Germinal center (tissue), 1 donor: ENCODE data around the gene SNX25.
"Not testable (repeated sequence)": the region's sequence is repeated elsewhere in the genome, so short reads cannot be mapped to it uniquely, and the experiment has no call there.

Experiments
- DNase-seq: peaks from one replicate; pipeline ENCODE4 v3.0.0; 2012; ENCODE audit warnings: mixed read lengths, low spot score

The SNX25 gene

GRCh38 chr4:185205073-185205472 is 4.3 kb upstream of the SNX25 start:
- not testable (repeated sequence) for DNase-seq

GRCh38 chr4:185205697-185206342 is 3.6 kb upstream of the SNX25 start:
- DNase-seq, result no peak

GRCh38 chr4:185207466-185207865 is 1.9 kb upstream of the SNX25 start:
- DNase-seq, result no peak

- DNase-seq, result not testable (repeated sequence)
Observed at GRCh38 chr4:185209852-185210101, 379 bp downstream of the SNX25 start.

- peak; percentile 39 for DNase-seq
Observed at GRCh38 chr4:185210102-185210981, 944 bp downstream of the SNX25 start.

GRCh38 chr4:185211035-185211434 is 1.6 kb downstream of the SNX25 start:
- no peak for DNase-seq

- no peak for DNase-seq
Observed at GRCh38 chr4:185211641-185212040, 2.2 kb downstream of the SNX25 start.

- no peak for DNase-seq
Observed at GRCh38 chr4:185212581-185212980, 3.2 kb downstream of the SNX25 start.

GRCh38 chr4:185213877-185214276 is 4.5 kb downstream of the SNX25 start:
- DNase-seq, result peak; percentile 77

- no peak for DNase-seq
Observed at GRCh38 chr4:185215261-185215660, 5.9 kb downstream of the SNX25 start.

GRCh38 chr4:185217408-185217975 is 8.1 kb downstream of the SNX25 start:
- no peak for DNase-seq

- no peak for DNase-seq
Observed at GRCh38 chr4:185218312-185218711, 8.9 kb downstream of the SNX25 start.

GRCh38 chr4:185219551-185220344 is 10.3 kb downstream of the SNX25 start:
- peak; percentile 53 for DNase-seq

- DNase-seq, result no peak
Observed at GRCh38 chr4:185221491-185221890, 12.1 kb downstream of the SNX25 start.

GRCh38 chr4:185221912-185222311 is 12.5 kb downstream of the SNX25 start:
- no peak for DNase-seq

- no peak for DNase-seq
Observed at GRCh38 chr4:185222598-185222997, 13.2 kb downstream of the SNX25 start.

GRCh38 chr4:185224597-185224996 is 15.2 kb downstream of the SNX25 start:
- DNase-seq, result no peak

GRCh38 chr4:185225940-185226339 is 16.5 kb downstream of the SNX25 start:
- no peak for DNase-seq

GRCh38 chr4:185227131-185227551 is 17.7 kb downstream of the SNX25 start:
- no peak for DNase-seq

- DNase-seq, result no peak
Observed at GRCh38 chr4:185227713-185228278, 18.4 kb downstream of the SNX25 start.

- DNase-seq, result no peak
Observed at GRCh38 chr4:185229021-185229818, 19.8 kb downstream of the SNX25 start.
